Natural killer cell (primary cell): ENCODE data around the gene GPR45. TPM values are rescaled to one million over a fixed set of nuclear protein-coding genes. Genes with fewer than 3 reads are reported as not detected.

Experiments
- ATAC-seq, 3 donors: fragments of 150-1000 bp in 2 of 3; fragments of 200-7000 bp in 1 of 3; cut with Tn5 transposase; 1 replicate in 1 of 3; 2 replicates in 2 of 3; pipeline ENCODE4 v1.10.0; 2021; ENCODE audit warnings: mild to moderate bottlenecking in 2 of 3, moderate library complexity in 2 of 3
- DNase-seq, 2 donors: peaks; one replicate each; pipeline versions ENCODE4 v3.0.0 to v3.0.0-alpha.2; 2013 to 2021; ENCODE audit warnings: mixed read lengths in 1 of 2
- H3K27ac ChIP-seq: one replicate; pipeline ENCODE4 v1.5.1; 2013; ENCODE audit warnings: mild to moderate bottlenecking, low read length
- H3K27me3 ChIP-seq: one replicate; pipeline ENCODE4 v1.6.1; 2013; ENCODE audit warnings: low read length; ENCODE audit not compliant: control insufficient read depth, insufficient read depth
- H3K36me3 ChIP-seq: one replicate; pipeline ENCODE4 v1.6.1; 2013; ENCODE audit warnings: low read length; ENCODE audit not compliant: control insufficient read depth, insufficient read depth
- H3K4me1 ChIP-seq: one replicate; pipeline ENCODE4 v1.6.1; 2013; ENCODE audit warnings: low read length; ENCODE audit not compliant: control insufficient read depth, insufficient read depth
- H3K4me3 ChIP-seq: one replicate; pipeline ENCODE4 v1.5.1; 2013; ENCODE audit warnings: low read length
- H3K9me3 ChIP-seq: one replicate; pipeline ENCODE4 v1.6.1; 2013; ENCODE audit warnings: low read length; ENCODE audit not compliant: control insufficient read depth, insufficient read depth
- H3K27ac Mint-ChIP-seq, 2 donors: one replicate each; pipeline ENCODE4 v1.8.0; 2022; ENCODE audit warnings: mild to moderate bottlenecking in 2 of 2, mixed read lengths in 2 of 2, moderate library complexity in 1 of 2
- H3K27me3 Mint-ChIP-seq, 2 donors: one replicate each; pipeline ENCODE4 v1.8.0; 2022; ENCODE audit warnings: low read depth in 2 of 2, mixed read lengths in 2 of 2
- H3K36me3 Mint-ChIP-seq: one replicate; pipeline ENCODE4 v1.8.0; 2022; ENCODE audit warnings: mixed read lengths
- H3K4me1 Mint-ChIP-seq, 2 donors: one replicate each; pipeline ENCODE4 v1.8.0; 2022; ENCODE audit warnings: mixed read lengths in 2 of 2
- H3K4me3 Mint-ChIP-seq: one replicate; pipeline ENCODE4 v1.8.0; 2022; ENCODE audit warnings: mild to moderate bottlenecking, moderate library complexity, mixed read lengths
- H3K9me3 Mint-ChIP-seq, 2 donors: one replicate each; pipeline ENCODE4 v1.8.0; 2022; ENCODE audit warnings: mixed read lengths in 2 of 2
- CTCF ChIP-seq: fragments of 200-600 bp; IDR thresholded peaks from one replicate; pipeline ENCODE4 v1.8.0; 2022; ENCODE audit warnings: antibody characterized with exemption
- WGBS: methylation state at CpG from one replicate; pipeline ENCODE4 v1.1.7; 2013; ENCODE audit warnings: missing lambda C conversion rate; ENCODE audit not compliant: insufficient coverage; 5-methylcytosine and 5-hydroxymethylcytosine counted together
- intact Hi-C: fragments of 100-400 bp; cut with micrococcal nuclease; formaldehyde crosslinking; loops from one replicate; pipeline ENCODE4 v1.14.2; 2022
- total RNA-seq, 4 donors: library from RNA; stranded (reverse); fragments of 120-200 nt in 1 of 4; gene quantifications; one replicate each; pipeline versions ENCODE4 v1.2.3 to v1.2.4, GENCODE V29; 2013 to 2022

Gene GPR45
- total RNA-seq, 3 donors from 2014 or later (not counting 1 experiment from before 2014, with no cell fraction given) = not detected

GRCh38 chr2:105215586-105216192 is 25.9 kb upstream of the GPR45 start:
- no peak for ATAC-seq
- peaks cover 0 to 5% of the 10 kb centered on the region in 2 donors for H3K4me1 Mint-ChIP-seq
- H3K9me3 ChIP-seq = no peaks in the 10 kb centered on the region

DNA sequence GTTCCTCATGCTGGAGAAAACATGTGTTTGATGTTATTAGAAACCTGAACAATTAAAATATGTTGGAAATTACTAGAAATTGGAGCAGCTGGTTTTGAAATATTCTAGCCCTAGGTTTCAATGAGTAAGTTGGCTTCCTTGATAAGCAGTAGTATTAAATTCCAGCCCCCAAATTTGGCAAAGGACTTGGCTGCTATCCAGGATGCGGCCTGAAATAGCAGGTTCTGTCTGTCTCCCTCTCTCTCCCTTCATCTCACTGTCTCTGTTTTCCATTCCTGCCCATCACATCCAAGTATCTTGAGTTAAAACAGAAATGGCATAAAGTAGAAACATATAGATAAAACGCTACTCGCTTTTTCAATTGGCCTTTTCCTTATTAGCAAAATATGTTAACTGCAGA is 20.9 kb upstream of the GPR45 start:
- Mint-ChIP-seq H3K4me1 (no peaks in the 10 kb centered on the region), H3K36me3 (no peaks in the 10 kb centered on the region), H3K27me3 (peaks cover 5 to 15% of the 10 kb centered on the region in 2 donors), H3K4me3 (no peak overlapping the region), H3K9me3 (no peaks in the 10 kb centered on the region), H3K27ac (no peak overlapping the region)
- Histone ChIP-seq H3K9me3 (no peaks in the 10 kb centered on the region), H3K27me3 (no peaks in the 10 kb centered on the region), H3K4me1 (no peaks in the 10 kb centered on the region), H3K4me3 (no peak overlapping the region), H3K27ac (no peak overlapping the region), H3K36me3 (no peaks in the 10 kb centered on the region)
- no peak for TF ChIP-seq CTCF
- intact Hi-C loops = no loop called here
- ATAC-seq (no peak), DNase-seq (no peak)
- 91% methylated on average over 1 of the region's 3 CpGs for WGBS

More at GRCh38 chr2:105215586-105216192, 25.9 kb upstream of the GPR45 start:
- WGBS = 47% methylated on average over 5 of the region's 5 CpGs
- intact Hi-C loops = no loop called here
- no peaks in the 10 kb centered on the region for H3K36me3 ChIP-seq
- H3K4me3 Mint-ChIP-seq = no peak overlapping the region
- no peaks in the 10 kb centered on the region for H3K4me1 ChIP-seq
- H3K9me3 Mint-ChIP-seq = no peaks in the 10 kb centered on the region
- no peak overlapping the region for H3K27ac ChIP-seq
- no peak overlapping the region for H3K4me3 ChIP-seq
- H3K27me3 ChIP-seq = no peaks in the 10 kb centered on the region
- no peak for TF ChIP-seq CTCF
- H3K36me3 Mint-ChIP-seq = no peaks in the 10 kb centered on the region
- H3K27me3 Mint-ChIP-seq = peaks cover 3 to 6% of the 10 kb centered on the region in 2 donors
- DNase-seq = no peak
- H3K27ac Mint-ChIP-seq = no peak overlapping the region

- H3K36me3 ChIP-seq = no peaks in the 10 kb centered on the region
- WGBS = 90% methylated on average over 9 of the region's 9 CpGs
- Mint-ChIP-seq H3K4me1 (no peaks in the 10 kb centered on the region), H3K36me3 (no peaks in the 10 kb centered on the region), H3K27ac (no peak overlapping the region), H3K27me3 (peaks cover 5 to 25% of the 10 kb centered on the region in 2 donors), H3K4me3 (no peak overlapping the region), H3K9me3 (no peaks in the 10 kb centered on the region)
- H3K27ac ChIP-seq = no peak overlapping the region
- H3K9me3 ChIP-seq = no peaks in the 10 kb centered on the region
- no peak overlapping the region for H3K4me3 ChIP-seq
- no peaks in the 10 kb centered on the region for H3K4me1 ChIP-seq
- no peak for TF ChIP-seq CTCF
- no peaks in the 10 kb centered on the region for H3K27me3 ChIP-seq
- ATAC-seq (no peak), DNase-seq (no peak)
- intact Hi-C loops = no loop called here
These were observed 17.1 kb upstream of the GPR45 start for GRCh38 chr2:105224444-105224843.

- no peaks in the 10 kb centered on the region for H3K9me3 Mint-ChIP-seq
- intact Hi-C loops = no loop called here
These were observed 10.3 kb upstream of the GPR45 start for GRCh38 chr2:105231232-105231619.

More at GRCh38 chr2:105231232-105231619, 10.3 kb upstream of the GPR45 start:
- Mint-ChIP-seq H3K4me1 (no peaks in the 10 kb centered on the region), H3K4me3 (no peak overlapping the region), H3K36me3 (no peaks in the 10 kb centered on the region), H3K27ac (no peak overlapping the region), H3K27me3 (peaks cover 0 to 25% of the 10 kb centered on the region in 2 donors)
- DNase-seq = no peak
- no peak for TF ChIP-seq CTCF
- Histone ChIP-seq H3K4me3 (no peak overlapping the region), H3K27ac (no peak overlapping the region), H3K9me3 (no peaks in the 10 kb centered on the region), H3K36me3 (no peaks in the 10 kb centered on the region), H3K4me1 (no peaks in the 10 kb centered on the region), H3K27me3 (no peaks in the 10 kb centered on the region)
- WGBS = 100% methylated on average over 3 of the region's 3 CpGs
- no peak for ATAC-seq
